GM23248 (cell line): ENCODE data around the gene HOXA3. TPM values are rescaled to one million over a fixed set of nuclear protein-coding genes. Genes with fewer than 3 reads are reported as not detected.

Source experiments
- DNase-seq: peaks from one replicate; pipeline ENCODE4 v3.0.0-alpha.2; 2015
- H2AFZ ChIP-seq: fragments of 200-600 bp; sonication (generic); 2 replicates; pipeline ENCODE4 v1.6.1; 2016; ENCODE audit warnings: antibody characterized with exemption
- H3F3A ChIP-seq: fragments of 200-600 bp; sonication (generic); 2 replicates; pipeline ENCODE4 v1.6.1; 2016; ENCODE audit warnings: mild to moderate bottlenecking, antibody characterized with exemption, mixed run types; ENCODE audit not compliant: insufficient read depth
- H3K27ac ChIP-seq: fragments of 200-600 bp; sonication (generic); 2 replicates; pipeline ENCODE4 v1.5.1; 2016; ENCODE audit warnings: mild to moderate bottlenecking
- H3K27me3 ChIP-seq: fragments of 200-600 bp; sonication (generic); replicated peaks from 2 replicates; pipeline ENCODE4 v1.6.1; 2016; ENCODE audit warnings: mild to moderate bottlenecking; ENCODE audit not compliant: insufficient read depth
- H3K36me3 ChIP-seq: fragments of 200-600 bp; sonication (generic); 2 replicates; pipeline ENCODE4 v1.6.1; 2016; ENCODE audit warnings: low read depth, mild to moderate bottlenecking
- H3K4me1 ChIP-seq: fragments of 200-600 bp; sonication (generic); 2 replicates; pipeline ENCODE4 v1.6.1; 2016; ENCODE audit warnings: mild to moderate bottlenecking; ENCODE audit not compliant: insufficient read depth
- H3K4me2 ChIP-seq: fragments of 200-600 bp; sonication (generic); one replicate; pipeline ENCODE4 v1.6.1; 2016; ENCODE audit warnings: mild to moderate bottlenecking; ENCODE audit not compliant: unreplicated experiment
- H3K4me3 ChIP-seq: fragments of 200-600 bp; sonication (generic); 2 replicates; pipeline ENCODE4 v1.5.1; 2016; ENCODE audit warnings: mild to moderate bottlenecking
- H3K79me2 ChIP-seq: fragments of 200-600 bp; sonication (generic); 2 replicates; pipeline ENCODE4 v1.6.1; 2016; ENCODE audit warnings: mild to moderate bottlenecking; ENCODE audit not compliant: insufficient read depth
- H3K9ac ChIP-seq: fragments of 200-600 bp; sonication (generic); 2 replicates; pipeline ENCODE4 v1.6.1; 2016; ENCODE audit warnings: mild to moderate bottlenecking
- H3K9me2 ChIP-seq: fragments of 200-600 bp; sonication (generic); 2 replicates; pipeline ENCODE4 v1.6.1; 2016; ENCODE audit warnings: mixed run types, mild to moderate bottlenecking, moderate library complexity; ENCODE audit not compliant: insufficient read depth
- H3K9me3 ChIP-seq: fragments of 200-600 bp; sonication (generic); one replicate; pipeline ENCODE4 v1.6.1; 2017; ENCODE audit warnings: low read depth
- H4K20me1 ChIP-seq: fragments of 200-600 bp; sonication (generic); 2 replicates; pipeline ENCODE4 v1.6.0; 2016; ENCODE audit not compliant: insufficient read depth
- EZH2 ChIP-seq: fragments of 200-600 bp; sonication (generic); IDR thresholded peaks from 2 replicates; pipeline ENCODE4 v1.6.1; 2018; ENCODE audit warnings: antibody characterized with exemption, mild to moderate bottlenecking; ENCODE audit not compliant: insufficient read depth, poor library complexity, severe bottlenecking
- EZH2phosphoT487 ChIP-seq: fragments of 200-600 bp; sonication (generic); IDR thresholded peaks from 2 replicates; pipeline ENCODE4 v1.6.1; 2018; ENCODE audit warnings: antibody characterized with exemption, moderate library complexity, mild to moderate bottlenecking, low read depth; ENCODE audit not compliant: insufficient read depth
- WGBS, 2 experiments: methylation state at CpG; one replicate each; pipeline ENCODE4 v1.1.6; 2015 to 2017; ENCODE audit warnings: low lambda C conversion rate in 2 of 2, low coverage in 1 of 2; ENCODE audit errors: missing lambda C conversion rate in 2 of 2; 5-methylcytosine and 5-hydroxymethylcytosine counted together
- in situ Hi-C: fragments of 300-500 bp; cut with MboI; formaldehyde crosslinking; loops from 2 replicates; pipeline ENCODE4 v1.15.0; 2020
- polyA plus RNA-seq: library from polyadenylated mRNA; unstranded; fragments of >200 nt; fragmentation: Nextera tagmentation; extraction: Ambion mirVana; gene quantifications from 2 replicates; pipeline ENCODE4 v1.2.1, GENCODE V29; 2016
- total RNA-seq: library from RNA; depleted of rRNA; stranded (reverse); fragments of >200 nt; shearing (Covaris generic); gene quantifications from 2 replicates; pipeline ENCODE4 v1.2.3, GENCODE V29; 2014

Gene HOXA3
- total and polyA plus RNA-seq, 2 experiments from 2014 or later, result 1.2 to 2.1 TPM

- no peak overlapping the region for H3K4me2 ChIP-seq
- no peaks in the 10 kb centered on the region for H4K20me1 ChIP-seq
- H3K79me2 ChIP-seq, result peaks cover 58% of the 10 kb centered on the region
- no peaks in the 10 kb centered on the region for H3K9me2 ChIP-seq
- DNase-seq, result no peak
- no peak for TF ChIP-seq EZH2
- no peak for TF ChIP-seq EZH2phosphoT487
- H3K9me3 ChIP-seq, result no peaks in the 10 kb centered on the region
- H3K9ac ChIP-seq, result no peak overlapping the region
- peaks cover 23% of the 10 kb centered on the region for H3F3A ChIP-seq
- H2AFZ ChIP-seq, result no peak overlapping the region
- H3K27ac ChIP-seq, result no peak overlapping the region
- in situ Hi-C loops, result no loop called here
- no peaks in the 10 kb centered on the region for H3K27me3 ChIP-seq
- 95 to 97% methylated on average over 1 of the region's 1 CpG for WGBS, 2 experiments
- peaks cover 14% of the 10 kb centered on the region for H3K4me1 ChIP-seq
- H3K36me3 ChIP-seq, result peaks cover 21% of the 10 kb centered on the region
- H3K4me3 ChIP-seq, result no peak overlapping the region
Observed at GRCh38 chr7:27138472-27138871, 13.9 kb downstream of the HOXA3 start.

GRCh38 chr7:27137640-27138315 is 14.6 kb downstream of the HOXA3 start:
- no peak overlapping the region for H3K4me3 ChIP-seq
- TF ChIP-seq EZH2 (no peak), EZH2phosphoT487 (no peak)
- H4K20me1 ChIP-seq, result no peaks in the 10 kb centered on the region
- no peak for DNase-seq
- no peak overlapping the region for H3K9ac ChIP-seq
- WGBS, 2 experiments, result 83% methylated on average over 2 of the region's 2 CpGs
- H3K27me3 ChIP-seq, result no peaks in the 10 kb centered on the region
- no peak overlapping the region for H3K27ac ChIP-seq
- peaks cover 62% of the 10 kb centered on the region for H3K79me2 ChIP-seq
- peaks cover 21% of the 10 kb centered on the region for H3K36me3 ChIP-seq
- peaks cover 14% of the 10 kb centered on the region for H3K4me1 ChIP-seq
- no peak overlapping the region for H2AFZ ChIP-seq
- H3K9me2 ChIP-seq, result no peaks in the 10 kb centered on the region
- H3F3A ChIP-seq, result peaks cover 30% of the 10 kb centered on the region
- in situ Hi-C loops, result no loop called here
- no peak overlapping the region for H3K4me2 ChIP-seq
- no peaks in the 10 kb centered on the region for H3K9me3 ChIP-seq

- Histone ChIP-seq H4K20me1 (no peaks in the 10 kb centered on the region), H3K9me2 (no peaks in the 10 kb centered on the region), H2AFZ (no peak overlapping the region), H3F3A (peaks cover 39% of the 10 kb centered on the region), H3K27me3 (no peaks in the 10 kb centered on the region), H3K27ac (peak overlapping the region; percentile 82), H3K9me3 (no peaks in the 10 kb centered on the region), H3K79me2 (peaks cover 75% of the 10 kb centered on the region), H3K4me2 (peak overlapping the region; percentile 48), H3K9ac (peak overlapping the region; percentile 49), H3K36me3 (peaks cover 7% of the 10 kb centered on the region), H3K4me1 (peaks cover 23% of the 10 kb centered on the region), H3K4me3 (0 out of 2 replicates have a peak overlapping the region, but pooled peaks have one; percentile 10)
- TF ChIP-seq EZH2 (no peak), EZH2phosphoT487 (0 out of 2 replicates have a peak, but pooled peaks have one; percentile 76)
- in situ Hi-C loops, result no loop called here
- WGBS, 2 experiments, result 0 to 2% methylated on average over 2 of the region's 2 CpGs
- DNase-seq, result peak; percentile 96
Observed at GRCh38 chr7:27134392-27134791, 18.0 kb downstream of the HOXA3 start.

GRCh38 chr7:27133409-27134231 is 18.8 kb downstream of the HOXA3 start:
- Histone ChIP-seq H3K4me2 (peak overlapping the region; percentile 48), H2AFZ (no peak overlapping the region), H3K36me3 (peaks cover 7% of the 10 kb centered on the region), H3K9ac (peak overlapping the region; percentile 49), H3K9me3 (no peaks in the 10 kb centered on the region), H3K27ac (peak overlapping the region; percentile 82), H3K4me3 (0 out of 2 replicates have a peak overlapping the region, but pooled peaks have one; percentile 10), H3K9me2 (no peaks in the 10 kb centered on the region), H4K20me1 (no peaks in the 10 kb centered on the region), H3K4me1 (peaks cover 23% of the 10 kb centered on the region), H3F3A (peaks cover 39% of the 10 kb centered on the region), H3K27me3 (no peaks in the 10 kb centered on the region), H3K79me2 (peaks cover 73% of the 10 kb centered on the region)
- DNase-seq, result no peak
- TF ChIP-seq EZH2 (no peak), EZH2phosphoT487 (no peak)
- in situ Hi-C loops, result no loop called here
- 86 to 87% methylated on average over 18 of the region's 18 CpGs for WGBS, 2 experiments
